NCI-H510A (cell line): ENCODE measurements around the gene TRPV4.

Experiments
- DNase-seq: peaks from one replicate; lab custom pipeline; 2025; lab: John Stamatoyannopoulos, UW

Gene TRPV4

GRCh38 chr12:109776624-109777023 is 56.6 kb downstream of the TRPV4 start:
- no peak for DNase-seq

DNA sequence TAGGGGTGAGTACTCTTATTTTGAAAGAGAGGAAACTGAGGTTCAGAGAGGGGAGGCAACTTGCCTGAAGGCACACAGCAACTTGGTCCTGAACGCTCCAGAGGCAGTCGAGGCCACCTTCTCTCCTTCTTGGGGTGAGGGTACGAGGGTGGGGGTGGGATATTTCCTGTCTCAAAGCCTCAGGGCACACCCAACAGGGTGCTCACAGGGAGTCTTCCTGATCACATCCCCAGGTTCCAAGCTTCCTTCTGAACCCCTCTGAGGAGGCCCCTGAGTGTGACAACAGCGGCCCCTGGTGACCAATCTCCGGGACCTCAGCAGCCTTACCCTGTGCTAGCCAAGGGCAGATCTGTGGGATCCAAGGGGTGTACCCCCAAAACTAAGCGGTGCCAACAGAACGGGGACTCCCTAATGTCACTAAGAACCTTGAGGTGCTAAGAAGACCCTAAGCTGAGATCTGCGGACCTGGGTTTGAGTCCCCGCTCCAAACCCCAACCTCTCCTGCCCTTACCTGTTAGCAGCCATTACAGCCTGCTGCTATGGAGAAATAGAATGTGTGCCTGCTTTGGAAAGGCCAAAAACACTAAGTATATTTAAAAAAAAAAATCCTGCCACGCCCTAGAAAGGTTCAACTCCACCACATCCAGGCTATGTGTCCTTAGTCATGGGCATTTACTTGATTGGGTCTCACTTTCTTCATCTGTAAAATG is 57.9 kb downstream of the TRPV4 start:
- DNase-seq = peak; percentile 24

GRCh38 chr12:109773384-109774011 is 59.7 kb downstream of the TRPV4 start:
- no peak for DNase-seq

GRCh38 chr12:109772622-109773321 is 60.4 kb downstream of the TRPV4 start:
- DNase-seq = no peak

GRCh38 chr12:109771746-109772621 is 61.2 kb downstream of the TRPV4 start:
- no peak for DNase-seq

- DNase-seq = no peak
Observed at GRCh38 chr12:109770861-109771670, 62.1 kb downstream of the TRPV4 start.

DNA sequence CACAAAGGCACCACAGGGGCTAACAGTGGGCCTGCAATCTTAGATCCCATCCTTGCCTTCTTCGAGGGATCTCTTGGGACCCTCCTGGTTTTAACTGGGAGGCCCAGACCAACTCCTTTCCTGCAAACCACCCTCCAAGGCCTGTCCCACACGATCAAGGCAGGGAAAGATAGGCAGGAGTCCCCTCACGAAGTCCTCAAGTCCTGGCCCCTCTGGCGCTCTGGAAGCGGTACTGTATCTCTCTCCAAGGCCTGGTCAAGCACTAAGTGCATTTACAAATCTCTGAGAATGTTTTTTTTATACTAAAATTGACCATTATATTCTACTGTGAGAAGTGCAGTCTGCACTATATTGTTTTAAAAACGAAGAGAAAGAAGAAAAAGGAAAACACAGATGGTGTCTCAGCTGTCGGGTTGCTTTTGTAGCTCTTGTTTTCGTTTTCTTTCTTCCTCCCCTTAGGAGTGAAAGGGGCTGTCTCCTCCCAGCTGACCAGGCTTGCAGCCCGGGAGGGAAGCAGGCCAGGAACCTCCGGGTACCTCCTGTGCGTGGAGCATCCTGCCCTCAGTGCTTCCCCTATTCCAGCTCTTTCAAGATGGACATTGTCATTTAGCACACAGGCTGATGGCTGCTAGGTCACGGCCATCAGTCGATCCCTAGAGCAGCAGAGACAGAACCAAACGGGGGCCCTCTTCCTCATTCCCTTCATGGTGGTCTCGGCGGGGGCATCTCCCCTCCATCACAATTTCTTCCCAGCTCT is 62.9 kb downstream of the TRPV4 start:
- DNase-seq = no peak

- no peak for DNase-seq
Observed at GRCh38 chr12:109768901-109769670, 64.1 kb downstream of the TRPV4 start.

DNA sequence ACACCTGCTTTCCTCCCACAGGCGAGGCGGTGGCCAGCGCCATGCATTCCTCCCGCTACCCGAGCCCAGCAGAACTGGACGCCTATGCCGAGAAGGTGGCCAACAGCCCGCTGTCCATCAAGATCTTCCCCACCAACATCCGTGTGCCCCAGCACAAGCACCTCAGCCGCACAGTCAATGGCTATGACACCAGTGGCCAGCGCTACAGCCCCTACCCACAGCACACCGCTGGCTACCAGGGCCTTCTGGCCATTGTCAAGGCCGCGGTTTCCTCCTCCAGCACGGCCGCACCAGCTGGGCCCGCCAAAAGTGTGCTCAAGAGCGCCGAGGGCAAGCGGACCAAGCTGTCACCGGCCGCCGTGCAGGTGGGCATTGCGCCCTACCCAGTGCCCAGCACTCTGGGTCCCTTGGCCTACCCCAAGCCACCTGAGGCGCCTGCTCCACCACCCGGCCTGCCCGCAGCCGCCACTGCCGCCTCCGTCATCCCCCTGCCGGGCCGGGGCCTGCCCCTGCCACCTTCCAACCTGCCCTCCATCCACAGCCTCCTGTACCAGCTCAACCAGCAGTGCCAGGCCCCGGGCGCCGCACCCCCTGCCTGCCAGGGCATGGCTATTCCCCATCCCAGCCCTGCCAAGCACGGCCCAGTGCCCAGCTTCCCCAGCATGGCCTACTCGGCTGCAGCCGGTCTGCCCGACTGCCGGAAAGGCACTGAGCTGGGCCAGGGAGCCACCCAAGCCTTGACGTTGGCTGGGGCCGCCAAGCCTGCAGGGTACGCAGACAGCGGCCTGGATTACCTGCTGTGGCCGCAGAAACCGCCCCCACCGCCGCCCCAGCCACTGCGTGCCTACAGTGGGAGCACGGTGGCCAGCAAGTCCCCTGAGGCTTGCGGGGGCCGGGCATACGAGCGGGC is 65.0 kb downstream of the TRPV4 start:
- DNase-seq = no peak

DNA sequence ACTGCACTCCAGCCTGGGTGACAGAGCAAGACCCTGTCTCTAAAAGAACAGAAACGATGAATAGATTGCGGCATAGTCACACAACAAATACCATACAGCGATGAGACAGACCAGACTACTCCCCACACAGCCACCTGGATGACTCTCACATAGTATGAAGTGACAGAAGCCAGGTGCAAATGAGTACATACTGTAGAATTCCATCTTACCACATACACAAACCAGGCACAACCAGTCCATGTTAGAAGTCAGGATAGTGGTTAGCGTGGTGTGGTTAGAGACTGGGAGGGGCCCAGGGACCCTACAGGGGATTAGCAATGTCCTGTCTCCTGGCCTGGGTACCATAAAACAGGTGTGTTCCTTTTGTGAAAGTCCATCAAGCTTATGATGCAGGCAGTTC is 65.7 kb downstream of the TRPV4 start:
- DNase-seq = no peak

DNA sequence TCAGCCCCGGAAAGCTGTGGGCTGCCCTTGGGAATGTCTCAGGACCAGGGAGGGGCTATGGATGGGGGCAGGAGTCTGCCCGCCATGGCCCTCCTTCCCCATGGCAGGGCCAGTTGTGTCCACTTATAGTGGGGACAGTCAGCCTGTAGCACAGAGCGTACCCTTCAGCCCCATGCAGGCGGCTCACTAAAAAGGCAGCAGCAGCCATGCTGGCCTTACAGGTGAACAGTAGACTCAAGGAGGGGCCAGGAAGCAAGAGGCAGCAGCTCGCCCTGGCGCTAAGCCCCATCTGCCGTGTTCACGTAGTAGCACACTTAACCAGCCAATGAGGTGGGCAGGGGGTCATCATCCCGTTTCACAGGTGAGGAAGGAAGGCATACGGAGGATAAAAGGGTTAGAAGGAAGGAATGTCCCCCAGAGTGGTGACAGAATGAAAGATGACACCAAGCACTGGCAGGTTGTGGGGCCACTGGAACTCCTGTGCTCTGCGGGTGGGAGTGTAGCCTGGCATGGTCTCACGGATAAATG is 66.9 kb downstream of the TRPV4 start:
- DNase-seq = no peak

DNA sequence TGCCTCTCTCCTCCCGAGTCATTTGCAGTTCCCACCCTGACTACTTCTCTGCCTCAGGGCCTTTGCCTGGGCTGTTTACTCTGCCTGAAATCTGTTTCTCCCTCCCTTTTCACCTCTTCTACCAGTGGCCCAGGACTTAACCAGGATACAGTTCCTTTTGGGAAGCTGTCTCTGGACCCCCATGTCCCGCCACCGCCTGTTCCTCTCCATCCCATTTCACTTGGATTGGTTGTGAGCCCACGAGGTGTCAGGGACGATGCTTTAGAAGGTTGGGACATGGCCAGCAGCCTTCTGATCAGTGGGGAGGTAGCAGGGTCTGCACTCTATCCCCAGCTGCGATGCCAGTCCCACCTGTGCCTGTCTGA is 67.8 kb downstream of the TRPV4 start:
- DNase-seq = no peak

DNA sequence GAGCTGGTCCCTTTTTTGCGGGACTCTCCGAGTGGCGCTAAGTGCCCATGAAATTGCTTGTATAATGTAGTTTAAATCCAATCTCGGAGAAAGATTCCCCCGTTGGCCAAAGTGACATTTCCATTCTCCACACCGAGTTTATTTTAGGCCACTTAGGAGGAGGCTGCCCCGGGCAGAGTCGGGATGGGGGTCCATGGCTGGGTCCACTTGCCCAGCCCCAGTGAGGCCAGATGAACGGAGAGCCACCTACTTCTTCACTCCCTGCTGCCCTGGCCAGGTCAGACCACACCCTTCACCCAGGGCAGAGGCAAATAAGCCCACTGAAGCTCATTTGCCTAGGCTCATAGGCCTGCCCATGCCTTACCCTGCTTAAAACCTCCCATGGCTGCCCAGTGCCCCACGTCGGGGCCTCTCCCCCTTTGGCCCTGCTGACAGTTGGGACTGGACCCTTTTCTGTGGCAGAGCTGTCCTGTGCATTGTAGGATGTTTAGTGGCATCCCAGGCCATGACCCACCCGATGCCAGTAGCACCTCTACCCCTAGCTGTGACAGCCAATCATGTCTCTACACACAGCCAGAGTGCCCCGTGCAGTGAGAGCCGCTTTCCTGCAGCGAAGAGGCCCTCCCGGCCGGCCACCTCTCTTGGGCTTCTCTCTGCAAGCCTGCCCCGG is 68.3 kb downstream of the TRPV4 start:
- no peak for DNase-seq

GRCh38 chr12:109764123-109764522 is 69.1 kb downstream of the TRPV4 start:
- no peak for DNase-seq

- DNase-seq = no peak
Observed at GRCh38 chr12:109763201-109763841, 69.9 kb downstream of the TRPV4 start.

GRCh38 chr12:109762673-109763191 is 70.5 kb downstream of the TRPV4 start:
- no peak for DNase-seq

DNA sequence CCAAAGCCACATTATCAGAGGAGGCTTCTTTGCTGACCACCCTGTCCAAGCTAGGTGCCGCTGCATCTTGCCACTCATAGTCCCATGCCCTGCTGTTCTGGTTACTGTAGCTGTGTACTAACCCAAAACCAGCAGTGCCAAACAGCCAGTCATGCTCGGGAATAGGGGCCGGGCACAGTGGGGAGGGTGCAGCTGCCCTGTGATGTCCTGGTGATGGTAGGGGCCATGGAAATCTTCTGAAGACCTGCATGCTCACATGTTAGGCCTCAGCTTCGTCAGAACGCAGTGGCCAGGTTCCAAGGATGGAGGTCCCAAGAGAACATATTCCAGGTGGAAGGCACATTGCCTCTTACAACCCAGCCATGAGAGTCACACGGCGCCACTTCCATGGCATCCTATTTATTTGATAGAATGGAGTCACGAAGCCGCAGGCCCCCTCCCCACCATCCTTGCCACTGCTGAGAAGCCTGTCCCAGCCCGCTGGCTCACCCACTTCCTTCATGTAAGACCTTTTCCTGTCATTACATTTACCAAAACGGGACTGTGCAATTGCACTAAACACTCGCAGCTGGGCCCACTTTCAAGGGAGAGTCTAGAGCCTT is 71.0 kb downstream of the TRPV4 start:
- DNase-seq = no peak
